ENCODE results near the gene ERVH48-1.
A peak's percentile ranks its signal among the peaks of the same experiment; 100 is the strongest.
"Not testable (repeated sequence)": the region's sequence is repeated elsewhere in the genome, so short reads cannot be mapped to it uniquely, and the experiment has no call there.

Gene ERVH48-1

GRCh38 chr21:42938606-42938995, 13.2 kb upstream of the ERVH48-1 start:
- DNase-seq, result not testable (repeated sequence)

- no peak for DNase-seq
These were observed 12.7 kb upstream of the ERVH48-1 start for GRCh38 chr21:42937960-42938605.

GRCh38 chr21:42937034-42937940, 11.9 kb upstream of the ERVH48-1 start:
- peak; percentile 80 for DNase-seq

GRCh38 chr21:42936360-42936759, 10.9 kb upstream of the ERVH48-1 start:
- DNase-seq, result not testable (repeated sequence)

- DNase-seq, result not testable (repeated sequence)
These were observed 8.5 kb upstream of the ERVH48-1 start for GRCh38 chr21:42933973-42934372.

- not testable (repeated sequence) for DNase-seq
These were observed 7.9 kb upstream of the ERVH48-1 start for GRCh38 chr21:42933137-42933970.

- DNase-seq, result not testable (repeated sequence)
These were observed 7.1 kb upstream of the ERVH48-1 start for GRCh38 chr21:42932378-42933136.

- DNase-seq, result peak; percentile 90
These were observed 6.3 kb upstream of the ERVH48-1 start for GRCh38 chr21:42931560-42932235.

GRCh38 chr21:42929969-42930368, 4.5 kb upstream of the ERVH48-1 start:
- DNase-seq, result no peak

- not testable (repeated sequence) for DNase-seq
These were observed 2.2 kb upstream of the ERVH48-1 start for GRCh38 chr21:42927474-42928200.

GRCh38 chr21:42924433-42924751, 1.0 kb downstream of the ERVH48-1 start:
- DNase-seq, result no peak

- peak; percentile 96 for DNase-seq
These were observed 1.6 kb downstream of the ERVH48-1 start for GRCh38 chr21:42923553-42924432.

- no peak for DNase-seq
These were observed 2.5 kb downstream of the ERVH48-1 start for GRCh38 chr21:42922918-42923317.

GRCh38 chr21:42921927-42922326, 3.5 kb downstream of the ERVH48-1 start:
- DNase-seq, result no peak

GRCh38 chr21:42918291-42918690, 7.1 kb downstream of the ERVH48-1 start:
- DNase-seq, result no peak

- DNase-seq, result no peak
These were observed 12.0 kb downstream of the ERVH48-1 start for GRCh38 chr21:42913476-42913875.

GRCh38 chr21:42911920-42912319, 13.5 kb downstream of the ERVH48-1 start:
- not testable (repeated sequence) for DNase-seq

GRCh38 chr21:42908484-42908883, 16.9 kb downstream of the ERVH48-1 start:
- not testable (repeated sequence) for DNase-seq

GRCh38 chr21:42906233-42906632, 19.2 kb downstream of the ERVH48-1 start:
- DNase-seq, result no peak

GRCh38 chr21:42905195-42905594, 20.2 kb downstream of the ERVH48-1 start:
- DNase-seq, result no peak

All from islet precursor cell (in vitro differentiated cells).